Cardiac septum (tissue), 1 donor: Measurements from ENCODE around the gene ETV3. TPM values are rescaled to one million over a fixed set of nuclear protein-coding genes. Genes with fewer than 3 reads are reported as not detected.
"Not testable (repeated sequence)": the region's sequence is repeated elsewhere in the genome, so short reads cannot be mapped to it uniquely, and the experiment has no call there.

ENCODE experiments used
- DNase-seq: peaks from one replicate; pipeline ENCODE4 v3.0.0-alpha.2; 2020; ENCODE audit warnings: low spot score
- intact Hi-C: fragments of 100-400 bp; cut with DNase I; formaldehyde crosslinking; loops from one replicate; pipeline ENCODE4 v1.14.0; 2022
- long read RNA-seq: library from polyadenylated mRNA; unstranded; transcript quantifications from one replicate; pipeline ENCODE4 v2.0.0, GENCODE V29; 2021
- total RNA-seq: library from RNA; stranded (reverse); fragmentation: NEBNext Ultra II Directional; extraction: Animal tissue kit (Norgen Biotek cat#: 25700); gene quantifications from one replicate; pipeline ENCODE4 v1.2.1, GENCODE V29; 2021
- donor health status: DM: no; HTN: no; CAD: no.

The ETV3 gene
- total RNA-seq, result 19.7 TPM
- long read RNA-seq, full-length matches to known transcripts, result 1 of 3 reads
- long read RNA-seq, partial matches to known transcripts, result 0 of 3 reads
- long read RNA-seq, other reads (novel, unspliced or antisense), result 2 of 3 reads

DNA sequence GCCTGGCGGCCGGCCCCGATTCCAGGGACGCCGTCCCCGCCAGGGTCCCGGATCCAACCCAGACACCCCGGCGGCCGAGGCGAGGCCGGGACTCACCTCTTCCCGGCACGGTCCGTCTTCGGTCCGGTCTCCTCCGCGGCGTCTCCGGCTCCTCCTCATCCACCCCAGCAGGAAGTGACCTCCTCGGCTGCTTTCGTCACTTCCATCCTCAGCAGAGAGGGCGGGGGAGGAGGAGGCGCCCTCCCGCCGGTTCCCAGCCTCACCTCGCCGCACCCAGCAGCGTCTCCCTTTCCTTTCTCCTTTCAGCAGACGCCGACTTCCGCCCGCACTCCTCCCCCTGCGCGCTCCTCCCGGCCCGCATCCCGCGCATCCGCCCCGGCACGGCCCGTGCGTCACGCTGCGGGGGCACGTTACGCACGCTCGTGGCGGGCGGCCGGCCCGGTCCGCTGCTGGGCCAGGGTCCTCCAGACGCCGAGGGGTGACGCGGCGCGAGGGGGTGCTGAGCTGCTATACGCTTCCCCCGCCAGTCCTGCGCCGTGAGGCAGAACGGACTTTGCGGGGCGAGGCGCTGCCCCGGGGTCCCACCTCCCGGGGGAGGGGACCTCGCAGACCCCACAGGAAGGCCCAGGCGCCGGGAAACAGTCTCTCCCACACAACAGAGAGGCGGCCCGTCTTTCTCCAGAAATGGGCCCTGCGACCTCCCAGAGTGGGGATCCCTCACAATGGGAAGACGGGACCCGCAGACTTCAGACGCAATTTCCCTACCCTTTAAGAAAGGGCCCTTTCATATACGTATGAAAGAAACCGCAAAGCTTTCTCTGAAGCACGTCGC is at the start of gene ETV3:
TSS of gene ETV3 (minus strand) at position 176 of the 832 bp plus-strand sequence. CDS start 2,043 bp downstream, outside the sequence.
- peak; percentile 96 for DNase-seq
- intact Hi-C loops, result no loop called here

DNA sequence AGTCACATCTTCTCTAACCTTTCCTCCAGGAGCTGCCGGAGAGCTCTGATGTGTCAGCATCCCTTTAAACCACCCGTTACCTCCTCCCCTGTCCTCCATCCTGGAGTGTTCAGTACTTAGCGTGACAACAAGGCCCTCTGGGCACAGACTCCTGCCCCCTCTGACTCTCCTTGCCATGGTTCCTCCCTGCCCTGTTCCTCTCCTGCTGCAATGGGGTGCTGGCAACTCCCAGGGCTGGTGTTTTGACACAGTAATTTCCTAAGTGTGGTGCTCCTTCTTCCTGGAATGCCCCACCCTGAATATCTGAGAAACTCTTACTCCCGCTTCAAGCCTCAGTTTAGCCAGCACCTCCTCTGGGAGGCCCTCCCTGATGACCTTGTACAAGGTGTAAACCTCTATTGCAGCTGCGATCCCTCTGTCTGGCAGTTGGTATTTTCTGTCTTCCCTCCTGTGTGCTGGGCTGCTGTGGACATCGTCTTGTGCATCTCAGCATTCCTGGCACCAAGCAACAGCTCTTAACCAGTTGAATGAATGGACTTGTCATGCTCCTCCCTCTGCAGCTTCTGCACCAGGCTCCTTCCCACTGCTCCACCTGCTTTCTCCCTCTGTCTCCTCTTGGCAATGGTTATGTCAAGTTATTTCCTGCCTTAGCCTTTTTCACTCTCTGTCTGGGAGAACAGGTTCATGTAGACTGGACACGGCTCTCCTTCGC is 48.2 kb upstream of the ETV3 start:
- intact Hi-C loops, result no loop called here
- no peak for DNase-seq

DNA sequence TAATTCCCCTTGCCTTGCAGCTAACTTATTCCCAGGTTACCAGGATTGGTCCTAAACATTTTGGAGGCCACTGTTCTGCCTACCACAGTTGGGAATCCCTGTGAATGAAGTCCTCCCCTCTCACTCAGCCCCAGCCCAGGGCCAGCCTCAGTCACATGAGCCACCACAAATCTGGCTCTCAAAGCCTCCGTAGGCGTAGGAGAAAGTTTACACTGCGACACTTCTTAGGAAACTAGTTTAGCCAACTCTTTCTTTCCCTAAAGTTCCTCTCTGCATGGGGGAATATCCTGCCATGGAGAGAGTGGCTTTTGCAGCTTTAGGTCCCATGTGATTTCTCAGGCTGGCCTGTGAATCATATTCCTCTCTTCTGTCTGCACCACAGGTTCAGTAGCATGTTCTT is 45.7 kb upstream of the ETV3 start:
- intact Hi-C loops, result no loop called here
- no peak for DNase-seq

DNA sequence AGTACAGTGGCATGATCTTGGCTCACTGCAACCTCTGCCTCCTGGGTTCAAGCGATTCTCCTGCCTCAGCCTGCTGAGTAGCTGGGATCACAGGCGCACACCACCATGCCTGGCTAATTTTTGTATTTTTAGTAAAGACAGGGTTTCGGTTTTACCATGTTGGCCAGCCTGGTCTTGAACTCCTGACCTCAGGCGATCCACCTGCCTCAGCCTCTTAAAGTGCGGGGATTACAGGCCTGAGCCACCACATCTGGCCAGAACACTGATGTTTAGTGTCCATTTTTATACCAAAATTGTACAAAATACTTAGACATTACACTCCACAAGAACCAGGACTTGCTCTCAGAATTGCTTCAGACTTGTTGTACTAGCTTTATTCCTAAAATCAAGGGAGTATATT is 44.2 kb upstream of the ETV3 start:
- intact Hi-C loops, DNase-seq: not testable (repeated sequence)

GRCh38 chr1:157181790-157182189 is 43.6 kb upstream of the ETV3 start:
- intact Hi-C loops, result no loop called here
- DNase-seq, result no peak

GRCh38 chr1:157181258-157181657 is 43.1 kb upstream of the ETV3 start:
- intact Hi-C loops, result no loop called here
- no peak for DNase-seq

DNA sequence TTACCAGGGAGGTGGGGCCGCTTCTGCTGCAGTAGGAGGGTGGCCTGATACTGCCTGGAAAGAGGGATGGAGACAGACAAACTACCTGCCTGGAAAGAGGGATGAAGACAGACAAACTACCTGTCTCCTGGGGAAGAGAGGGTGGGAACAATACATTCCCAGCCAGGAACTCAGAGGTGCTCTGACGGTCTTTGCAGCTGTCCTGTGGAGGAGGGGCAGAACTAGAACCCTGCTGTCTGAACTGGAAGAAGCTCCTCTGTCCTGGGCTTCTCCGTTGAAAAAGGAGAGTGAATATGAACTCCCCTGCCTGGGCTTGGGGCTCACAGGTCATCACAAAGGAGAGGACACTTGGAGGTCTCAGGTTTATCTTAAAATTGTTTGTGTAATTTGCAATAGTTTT is 40.3 kb upstream of the ETV3 start:
- DNase-seq, result no peak
- intact Hi-C loops, result no loop called here

DNA sequence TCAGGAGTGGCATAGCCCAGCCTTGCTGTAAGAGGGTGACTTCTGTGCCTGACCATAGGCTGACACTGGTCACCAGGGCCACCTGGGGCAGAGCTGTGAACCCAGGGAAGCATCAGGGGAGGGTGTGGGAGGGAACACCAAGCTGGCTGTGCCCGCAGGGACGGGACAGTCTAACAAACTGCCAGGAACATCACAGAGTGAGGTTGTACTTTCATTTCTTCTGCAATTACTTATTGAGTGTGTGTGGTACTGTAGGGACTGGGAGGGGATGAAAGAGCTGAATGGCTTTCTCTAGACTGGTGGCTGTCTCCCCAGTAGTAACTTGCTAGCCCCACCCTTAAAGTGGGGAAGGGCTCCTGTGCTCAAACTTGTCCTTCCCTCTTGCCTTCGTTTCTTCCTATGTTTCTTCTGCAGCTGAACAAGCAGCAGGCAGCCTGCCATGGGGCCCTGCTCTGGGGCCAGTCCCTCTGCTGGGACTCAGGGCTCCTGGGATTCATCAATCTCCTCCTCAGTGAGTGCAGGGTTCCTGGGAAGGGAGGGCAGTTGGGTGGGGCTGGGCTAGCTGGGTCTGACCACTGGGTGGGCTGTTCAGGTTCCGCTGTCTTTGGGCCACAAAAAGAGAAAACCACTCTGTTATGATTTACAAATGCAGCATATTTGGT is 39.7 kb upstream of the ETV3 start:
- intact Hi-C loops, result no loop called here
- DNase-seq, result no peak

DNA sequence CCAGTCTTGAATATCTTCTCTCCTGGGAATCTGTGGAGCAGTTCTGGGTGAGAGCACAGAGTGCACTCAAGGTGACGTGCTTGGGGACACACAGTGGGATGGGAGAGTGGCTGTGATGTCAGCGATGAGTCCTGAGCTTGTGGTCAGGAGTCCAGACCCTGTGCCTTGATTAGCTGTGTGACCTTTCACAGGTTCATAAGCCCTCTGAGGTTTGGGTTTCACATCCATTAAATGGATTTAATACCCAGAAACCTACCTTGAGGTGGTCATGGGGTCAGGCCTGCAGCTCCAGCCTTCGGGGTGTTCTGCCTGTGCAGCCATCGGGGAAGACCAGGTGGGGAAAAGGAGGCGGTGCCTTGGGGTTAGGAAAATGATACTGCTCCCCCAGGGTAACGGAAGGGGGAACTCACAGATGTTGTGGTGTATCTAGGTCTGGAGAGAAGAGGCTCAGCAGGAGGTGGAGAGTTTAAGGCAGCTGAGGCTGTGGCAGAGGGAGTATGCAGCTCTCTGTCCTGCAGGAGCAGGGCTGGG is 38.5 kb upstream of the ETV3 start:
- intact Hi-C loops, result no loop called here
- DNase-seq, result no peak

DNA sequence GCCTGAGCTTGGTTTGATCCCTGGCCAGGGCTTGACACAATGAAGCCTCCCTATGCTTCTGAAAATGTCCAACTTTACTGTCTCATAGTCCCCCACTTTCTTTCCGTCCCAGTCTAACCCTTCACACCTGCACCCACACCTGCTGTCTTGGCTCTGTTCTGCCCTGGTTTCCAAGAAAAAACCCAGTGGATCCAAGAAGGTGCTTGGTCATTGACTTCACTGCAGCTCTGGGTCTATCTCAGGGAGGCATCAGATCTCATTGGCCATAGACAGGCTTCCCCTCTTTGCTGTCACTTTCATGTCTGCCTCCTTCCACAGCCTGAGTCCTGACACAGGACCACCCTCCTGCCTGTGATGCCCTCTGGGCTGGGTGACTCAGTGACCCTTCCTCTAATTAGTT is 37.8 kb upstream of the ETV3 start:
- intact Hi-C loops, result no loop called here
- no peak for DNase-seq

GRCh38 chr1:157173900-157174410 is 35.8 kb upstream of the ETV3 start:
- intact Hi-C loops, result no loop called here
- no peak for DNase-seq

- intact Hi-C loops, DNase-seq: not testable (repeated sequence)
Measured at GRCh38 chr1:157173241-157173640, 35.0 kb upstream of the ETV3 start.

DNA sequence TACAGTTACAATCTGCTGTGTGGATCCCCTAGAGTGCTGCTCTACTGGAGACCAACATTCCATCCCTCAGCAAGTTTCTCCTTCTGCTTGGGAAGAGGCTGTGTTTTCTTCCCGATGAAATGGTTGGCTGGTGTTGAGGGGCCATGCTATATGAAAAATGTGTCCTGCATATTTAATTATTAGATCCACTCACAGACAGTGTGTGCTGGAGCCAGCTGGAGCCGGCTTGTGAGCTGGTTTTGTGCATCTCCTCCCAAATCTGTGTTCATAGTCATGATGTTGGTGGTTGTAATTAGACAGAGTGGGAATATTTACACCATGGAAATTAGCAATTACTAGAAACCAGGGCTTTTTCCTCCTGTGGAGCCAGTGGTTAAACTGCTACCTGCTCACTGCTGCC is 34.4 kb upstream of the ETV3 start:
- not testable (repeated sequence) for DNase-seq

GRCh38 chr1:157171903-157172503 is 33.8 kb upstream of the ETV3 start:
- intact Hi-C loops, DNase-seq: not testable (repeated sequence)

More for the DNA sequence above, 34.4 kb upstream of the ETV3 start:
- intact Hi-C loops, result not testable (repeated sequence)

DNA sequence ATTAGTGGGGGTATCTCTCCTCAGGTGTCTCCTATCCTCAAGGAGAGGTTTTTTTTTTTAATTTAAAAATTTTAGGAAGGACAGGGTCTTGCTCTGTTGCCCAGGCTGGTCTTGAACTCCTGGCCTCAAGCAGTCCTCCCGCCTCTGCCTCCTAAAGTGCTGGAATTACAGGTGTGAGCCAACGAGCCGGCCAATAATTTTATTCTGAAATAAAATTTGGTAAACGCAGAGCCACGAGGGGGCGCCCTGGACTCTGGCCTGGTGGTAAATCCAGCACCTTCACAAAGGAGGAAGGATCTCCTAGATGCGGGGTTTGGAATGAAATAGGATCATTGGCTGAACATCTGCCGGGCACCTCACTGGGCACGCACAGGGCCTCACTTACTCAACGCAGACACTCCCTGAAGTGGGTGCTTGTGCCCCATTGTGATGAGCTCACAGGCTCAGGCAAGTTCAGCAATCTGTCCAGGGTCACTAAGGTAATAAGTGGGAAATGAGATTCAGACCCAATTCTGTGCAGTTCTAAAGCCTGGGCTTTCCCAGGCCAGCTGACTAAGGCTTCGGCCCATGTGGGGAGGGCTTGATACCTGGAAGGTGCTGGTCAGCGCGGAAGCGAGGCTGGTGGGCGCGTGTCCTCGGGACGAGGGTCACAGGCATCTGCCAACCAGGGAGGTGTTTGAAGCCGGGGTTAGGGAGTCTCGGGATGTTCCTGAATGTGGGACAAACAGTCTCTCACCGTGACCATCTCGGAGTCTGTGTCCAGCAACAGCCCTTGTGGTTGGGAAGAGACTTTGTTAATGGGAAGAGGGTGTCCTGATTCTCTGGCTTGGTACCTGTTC is 32.7 kb upstream of the ETV3 start:
- DNase-seq, result no peak
- intact Hi-C loops, result no loop called here

DNA sequence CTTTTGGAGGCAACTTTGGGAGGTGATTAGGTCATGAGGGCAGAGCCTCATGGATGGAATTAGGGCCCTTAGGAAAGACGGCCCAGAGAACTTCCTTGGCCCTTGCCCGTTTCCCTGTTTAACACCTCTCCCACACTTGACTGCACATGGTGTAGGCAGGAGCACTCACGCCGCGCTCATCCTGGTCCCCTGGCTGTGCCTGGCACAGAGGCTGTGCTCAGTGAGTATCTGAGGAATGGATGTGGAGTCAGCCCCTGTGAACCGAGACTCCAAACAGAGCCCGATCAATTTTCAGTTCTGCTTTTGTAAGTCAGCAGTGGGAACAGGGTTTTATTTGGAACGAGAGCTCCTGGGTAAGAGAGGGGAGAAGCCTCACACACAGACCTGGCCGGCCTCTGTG is 29.8 kb upstream of the ETV3 start:
- DNase-seq, result no peak
- intact Hi-C loops, result no loop called here

GRCh38 chr1:157167437-157167836 is 29.2 kb upstream of the ETV3 start:
- DNase-seq, result no peak
- intact Hi-C loops, result no loop called here

GRCh38 chr1:157166590-157166989 is 28.4 kb upstream of the ETV3 start:
- intact Hi-C loops, result no loop called here
- no peak for DNase-seq
